Measurements from ENCODE around the gene CREM. TPM values are rescaled to one million over a fixed set of nuclear protein-coding genes. Genes with fewer than 3 reads are reported as not detected.

CREM gene
- total RNA-seq, 1 donor from 2014 or later: 42.8 TPM

- H3K27ac Mint-ChIP-seq (ENCODE audit: unreplicated experiment): no peak overlapping the region
These were observed 120.2 kb downstream of the CREM start for GRCh38 chr10:35246770-35247343.

GRCh38 chr10:35251373-35252100 lies 124.9 kb downstream of the CREM start:
- Mint-ChIP-seq H3K4me3 (ENCODE audit: unreplicated experiment) (no peak overlapping the region), H3K4me1 (ENCODE audit: unreplicated experiment) (peaks cover 2% of the 10 kb centered on the region), H3K36me3 (ENCODE audit: low read depth, unreplicated experiment) (peaks cover 3% of the 10 kb centered on the region), H3K9me3 (ENCODE audit: unreplicated experiment) (no peaks in the 10 kb centered on the region), H3K27ac (ENCODE audit: unreplicated experiment) (no peak overlapping the region), H3K27me3 (ENCODE audit: unreplicated experiment) (peaks cover 1% of the 10 kb centered on the region)
- DNase-seq (ENCODE audit: low spot score): no peak
- no peak for TF ChIP-seq CTCF (IDR thresholded peaks at IDR 0.05; ENCODE audit: unreplicated experiment)

More at GRCh38 chr10:35246770-35247343, 120.2 kb downstream of the CREM start:
- no peak for TF ChIP-seq CTCF (IDR thresholded peaks at IDR 0.05; ENCODE audit: unreplicated experiment)
- Mint-ChIP-seq H3K27me3 (ENCODE audit: unreplicated experiment) (peaks cover 1% of the 10 kb centered on the region), H3K4me3 (ENCODE audit: unreplicated experiment) (no peak overlapping the region), H3K4me1 (ENCODE audit: unreplicated experiment) (peaks cover 2% of the 10 kb centered on the region), H3K9me3 (ENCODE audit: unreplicated experiment) (no peaks in the 10 kb centered on the region), H3K36me3 (ENCODE audit: low read depth, unreplicated experiment) (peaks cover 3% of the 10 kb centered on the region)
- no peak for DNase-seq (ENCODE audit: low spot score)

- Mint-ChIP-seq H3K36me3 (ENCODE audit: low read depth, unreplicated experiment) (peaks cover 6% of the 10 kb centered on the region), H3K9me3 (ENCODE audit: unreplicated experiment) (peaks cover 9% of the 10 kb centered on the region), H3K27ac (ENCODE audit: unreplicated experiment) (no peak overlapping the region), H3K4me1 (ENCODE audit: unreplicated experiment) (no peaks in the 10 kb centered on the region), H3K27me3 (ENCODE audit: unreplicated experiment) (no peaks in the 10 kb centered on the region), H3K4me3 (ENCODE audit: unreplicated experiment) (no peak overlapping the region)
- no peak for TF ChIP-seq CTCF (IDR thresholded peaks at IDR 0.05; ENCODE audit: unreplicated experiment)
- DNase-seq (ENCODE audit: low spot score): no peak
These were observed 130.7 kb downstream of the CREM start for GRCh38 chr10:35257057-35257983.

GRCh38 chr10:35259769-35260397 lies 133.2 kb downstream of the CREM start:
- H3K9me3 Mint-ChIP-seq (ENCODE audit: unreplicated experiment): peaks cover 9% of the 10 kb centered on the region
- DNase-seq (ENCODE audit: low spot score): no peak
- peaks cover 6% of the 10 kb centered on the region for H3K36me3 Mint-ChIP-seq (ENCODE audit: low read depth, unreplicated experiment)
- no peak for TF ChIP-seq CTCF (IDR thresholded peaks at IDR 0.05; ENCODE audit: unreplicated experiment)
- H3K27ac Mint-ChIP-seq (ENCODE audit: unreplicated experiment): no peak overlapping the region
- no peaks in the 10 kb centered on the region for H3K4me1 Mint-ChIP-seq (ENCODE audit: unreplicated experiment)
- H3K4me3 Mint-ChIP-seq (ENCODE audit: unreplicated experiment): no peak overlapping the region
- peaks cover 3% of the 10 kb centered on the region for H3K27me3 Mint-ChIP-seq (ENCODE audit: unreplicated experiment)

All from endothelial cell (in vitro differentiated cells).